ENCODE data around the gene CDC34. TPM values are rescaled to one million over a fixed set of nuclear protein-coding genes. Genes with fewer than 3 reads are reported as not detected.
A peak's percentile ranks its signal among the peaks of the same experiment; 100 is the strongest.

Gene CDC34
- total RNA-seq, 2 donors from 2014 or later, result 128 to 138 TPM

DNA sequence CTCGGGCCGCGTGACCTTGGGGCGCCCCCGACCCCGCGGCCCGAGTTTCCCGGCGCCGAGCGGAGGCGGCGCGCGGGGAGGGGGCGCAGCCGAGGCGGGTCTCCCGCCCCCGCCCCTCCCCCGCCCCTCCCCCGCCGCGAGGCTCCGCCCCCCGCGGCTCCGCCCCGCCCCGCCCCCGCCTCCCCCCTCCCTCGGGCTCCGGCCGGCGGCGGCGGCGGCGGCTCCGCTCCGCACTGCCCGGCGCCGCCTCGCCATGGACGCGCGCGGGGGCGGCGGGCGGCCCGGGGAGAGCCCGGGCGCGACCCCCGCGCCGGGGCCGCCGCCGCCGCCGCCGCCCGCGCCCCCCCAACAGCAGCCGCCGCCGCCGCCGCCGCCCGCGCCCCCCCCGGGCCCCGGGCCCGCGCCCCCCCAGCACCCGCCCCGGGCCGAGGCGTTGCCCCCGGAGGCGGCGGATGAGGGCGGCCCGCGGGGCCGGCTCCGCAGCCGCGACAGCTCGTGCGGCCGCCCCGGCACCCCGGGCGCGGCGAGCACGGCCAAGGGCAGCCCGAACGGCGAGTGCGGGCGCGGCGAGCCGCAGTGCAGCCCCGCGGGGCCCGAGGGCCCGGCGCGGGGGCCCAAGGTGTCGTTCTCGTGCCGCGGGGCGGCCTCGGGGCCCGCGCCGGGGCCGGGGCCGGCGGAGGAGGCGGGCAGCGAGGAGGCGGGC, 58.3 kb downstream of the CDC34 start, which contains the start of gene HCN2:
Gene HCN2 (plus strand): TSS at position 189 of the 703 bp plus-strand sequence. CDS start 65 bp downstream, at position 254.
- Histone ChIP-seq H3K27ac (ENCODE audit: low read depth, low read length) (no peak within 1 kb of the TSS), H3K4me3 (ENCODE audit: low read length) (no peak within 1 kb of the TSS), H3K4me1 (ENCODE audit: control insufficient read depth, insufficient read depth, low read length) (no peaks in the 10 kb centered on the region), H3K36me3 (ENCODE audit: control insufficient read depth, insufficient read depth, low read length) (no peaks in the 10 kb centered on the region), H3K9ac (ENCODE audit: extremely low read depth, low read length, poor library complexity, severe bottlenecking) (no peak within 1 kb of the TSS), H3K9me3 (ENCODE audit: control insufficient read depth, low read length) (no peaks in the 10 kb centered on the region), H3K27me3 (ENCODE audit: control insufficient read depth, insufficient read depth, low read length, poor library complexity, severe bottlenecking) (peaks cover 58% of the 10 kb centered on the region)
- H3K9me3 Mint-ChIP-seq, result no peaks in the 10 kb centered on the region
- peaks cover 48% of the 10 kb centered on the region for H3K27me3 Mint-ChIP-seq (ENCODE audit: insufficient read depth)
- no peak within 1 kb of the TSS for H3K27ac Mint-ChIP-seq
- 0% methylated on average over 5 to 92 of the region's 132 CpGs for WGBS, 2 experiments (ENCODE audit: insufficient coverage in 1 of 2, insufficient read length in 1 of 2)
- no peaks in the 10 kb centered on the region for H3K36me3 Mint-ChIP-seq (ENCODE audit: low read depth)
- H3K4me1 Mint-ChIP-seq, result no peaks in the 10 kb centered on the region
- no peak for DNase-seq
- H3K4me3 Mint-ChIP-seq, result peak within 1 kb of the TSS; percentile 33
- TF ChIP-seq, protein P1, sequence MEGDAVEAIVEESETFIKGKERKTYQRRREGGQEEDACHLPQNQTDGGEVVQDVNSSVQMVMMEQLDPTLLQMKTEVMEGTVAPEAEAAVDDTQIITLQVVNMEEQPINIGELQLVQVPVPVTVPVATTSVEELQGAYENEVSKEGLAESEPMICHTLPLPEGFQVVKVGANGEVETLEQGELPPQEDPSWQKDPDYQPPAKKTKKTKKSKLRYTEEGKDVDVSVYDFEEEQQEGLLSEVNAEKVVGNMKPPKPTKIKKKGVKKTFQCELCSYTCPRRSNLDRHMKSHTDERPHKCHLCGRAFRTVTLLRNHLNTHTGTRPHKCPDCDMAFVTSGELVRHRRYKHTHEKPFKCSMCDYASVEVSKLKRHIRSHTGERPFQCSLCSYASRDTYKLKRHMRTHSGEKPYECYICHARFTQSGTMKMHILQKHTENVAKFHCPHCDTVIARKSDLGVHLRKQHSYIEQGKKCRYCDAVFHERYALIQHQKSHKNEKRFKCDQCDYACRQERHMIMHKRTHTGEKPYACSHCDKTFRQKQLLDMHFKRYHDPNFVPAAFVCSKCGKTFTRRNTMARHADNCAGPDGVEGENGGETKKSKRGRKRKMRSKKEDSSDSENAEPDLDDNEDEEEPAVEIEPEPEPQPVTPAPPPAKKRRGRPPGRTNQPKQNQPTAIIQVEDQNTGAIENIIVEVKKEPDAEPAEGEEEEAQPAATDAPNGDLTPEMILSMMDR (conservative IDR thresholded peaks at IDR 0.05), result no peak

DNA sequence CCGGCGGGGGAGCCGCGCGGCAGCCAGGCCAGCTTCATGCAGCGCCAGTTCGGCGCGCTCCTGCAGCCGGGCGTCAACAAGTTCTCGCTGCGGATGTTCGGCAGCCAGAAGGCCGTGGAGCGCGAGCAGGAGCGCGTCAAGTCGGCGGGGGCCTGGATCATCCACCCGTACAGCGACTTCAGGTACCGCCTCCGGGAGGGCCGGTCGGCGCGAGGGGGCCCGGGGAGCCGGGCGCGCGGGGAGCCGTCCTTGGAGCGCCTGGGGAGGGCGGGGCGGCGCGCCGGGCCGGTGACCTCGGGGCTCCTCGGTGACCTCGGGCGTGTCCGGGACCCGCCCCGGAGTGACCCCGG, 58.8 kb downstream of the CDC34 start:
- Histone ChIP-seq H3K36me3 (ENCODE audit: control insufficient read depth, insufficient read depth, low read length) (no peaks in the 10 kb centered on the region), H3K4me1 (ENCODE audit: control insufficient read depth, insufficient read depth, low read length) (no peaks in the 10 kb centered on the region), H3K9me3 (ENCODE audit: control insufficient read depth, low read length) (no peaks in the 10 kb centered on the region), H3K27ac (ENCODE audit: low read depth, low read length) (no peak overlapping the region), H3K9ac (ENCODE audit: extremely low read depth, low read length, poor library complexity, severe bottlenecking) (no peak overlapping the region), H3K4me3 (ENCODE audit: low read length) (no peak overlapping the region), H3K27me3 (ENCODE audit: control insufficient read depth, insufficient read depth, low read length, poor library complexity, severe bottlenecking) (peaks cover 58% of the 10 kb centered on the region)
- Mint-ChIP-seq H3K27ac (no peak overlapping the region), H3K27me3 (ENCODE audit: insufficient read depth) (peaks cover 49% of the 10 kb centered on the region), H3K4me1 (no peaks in the 10 kb centered on the region), H3K4me3 (no peak overlapping the region), H3K36me3 (ENCODE audit: low read depth) (no peaks in the 10 kb centered on the region), H3K9me3 (no peaks in the 10 kb centered on the region)
- WGBS, 2 experiments (ENCODE audit: insufficient coverage in 1 of 2, insufficient read length in 1 of 2), result 1 to 3% methylated on average over 12 to 50 of the region's 50 CpGs
- peak; percentile 74 for DNase-seq
- TF ChIP-seq, protein P1 (conservative IDR thresholded peaks at IDR 0.05), result no peak

DNA sequence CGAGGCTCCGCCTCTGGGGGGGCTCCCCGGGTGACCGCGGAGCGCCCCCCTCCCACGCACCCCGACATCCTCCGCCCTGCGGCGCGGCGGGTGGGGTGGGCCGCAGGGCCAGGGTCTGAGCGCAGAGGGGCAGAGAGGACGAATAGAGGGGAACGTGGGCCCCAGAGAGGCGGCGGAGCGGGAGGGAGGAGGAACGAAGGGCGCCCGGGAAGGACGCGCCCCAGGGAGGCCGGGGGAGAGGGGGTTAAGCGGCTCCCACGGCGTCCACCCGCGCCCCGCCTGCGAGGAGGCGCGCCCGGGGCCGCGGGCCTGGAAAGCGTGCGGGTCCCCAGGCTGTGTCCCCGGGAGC, 59.2 kb downstream of the CDC34 start:
- Histone ChIP-seq H3K9me3 (ENCODE audit: control insufficient read depth, low read length) (no peaks in the 10 kb centered on the region), H3K27me3 (ENCODE audit: control insufficient read depth, insufficient read depth, low read length, poor library complexity, severe bottlenecking) (peaks cover 58% of the 10 kb centered on the region), H3K36me3 (ENCODE audit: control insufficient read depth, insufficient read depth, low read length) (no peaks in the 10 kb centered on the region), H3K9ac (ENCODE audit: extremely low read depth, low read length, poor library complexity, severe bottlenecking) (no peak overlapping the region), H3K27ac (ENCODE audit: low read depth, low read length) (no peak overlapping the region), H3K4me1 (ENCODE audit: control insufficient read depth, insufficient read depth, low read length) (no peaks in the 10 kb centered on the region), H3K4me3 (ENCODE audit: low read length) (no peak overlapping the region)
- Mint-ChIP-seq H3K27ac (no peak overlapping the region), H3K36me3 (ENCODE audit: low read depth) (no peaks in the 10 kb centered on the region), H3K27me3 (ENCODE audit: insufficient read depth) (peaks cover 51% of the 10 kb centered on the region), H3K4me1 (no peaks in the 10 kb centered on the region), H3K4me3 (no peak overlapping the region), H3K9me3 (no peaks in the 10 kb centered on the region)
- WGBS, 2 experiments (ENCODE audit: insufficient coverage in 1 of 2, insufficient read length in 1 of 2), result 14 to 20% methylated on average over 1 to 41 of the region's 41 CpGs
- TF ChIP-seq, protein P1 (conservative IDR thresholded peaks at IDR 0.05), result no peak
- no peak for DNase-seq
